Ovary (tissue), 3 donors: ENCODE measurements around the gene DCUN1D1.

Experiments
- POLR2A ChIP-seq: fragments of 450-650 bp; IDR thresholded peaks from one replicate; pipeline ENCODE4 v1.6.1; 2017; ENCODE audit warnings: antibody characterized with exemption, mild to moderate bottlenecking, moderate library complexity
- TF ChIP-seq, protein P1 (sequence below), 3 donors: fragments of 450-650 bp in 2 of 3; fragments of 200-600 bp in 1 of 3; IDR thresholded peaks; one replicate each; pipeline versions ENCODE4 v1.5.1 to v1.8.0; 2016 to 2022; ENCODE audit warnings: antibody characterized with exemption in 3 of 3, mild to moderate bottlenecking in 1 of 3
- donor health status: DM: no; HTN: no; CAD: no.

DNA sequence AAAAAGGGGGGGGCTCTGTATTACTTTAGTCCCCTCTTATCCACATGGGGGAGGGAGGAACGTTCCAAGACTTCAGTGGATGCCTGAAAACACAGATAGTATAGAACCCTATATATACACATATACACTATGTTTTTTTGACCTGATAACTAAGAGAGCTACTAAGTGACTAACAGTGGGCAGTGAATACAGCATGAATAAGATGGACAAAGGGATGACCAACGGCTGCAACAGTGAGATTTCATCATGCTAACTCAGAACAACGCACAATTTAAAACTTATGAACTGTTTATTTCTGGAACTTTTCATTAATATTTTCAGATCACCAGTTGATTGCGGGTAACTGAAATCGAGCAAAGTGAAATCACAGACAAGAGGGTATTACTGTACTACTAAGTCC, 7.3 kb downstream of the DCUN1D1 start:
- no peak for TF ChIP-seq POLR2A
- TF ChIP-seq, protein P1, sequence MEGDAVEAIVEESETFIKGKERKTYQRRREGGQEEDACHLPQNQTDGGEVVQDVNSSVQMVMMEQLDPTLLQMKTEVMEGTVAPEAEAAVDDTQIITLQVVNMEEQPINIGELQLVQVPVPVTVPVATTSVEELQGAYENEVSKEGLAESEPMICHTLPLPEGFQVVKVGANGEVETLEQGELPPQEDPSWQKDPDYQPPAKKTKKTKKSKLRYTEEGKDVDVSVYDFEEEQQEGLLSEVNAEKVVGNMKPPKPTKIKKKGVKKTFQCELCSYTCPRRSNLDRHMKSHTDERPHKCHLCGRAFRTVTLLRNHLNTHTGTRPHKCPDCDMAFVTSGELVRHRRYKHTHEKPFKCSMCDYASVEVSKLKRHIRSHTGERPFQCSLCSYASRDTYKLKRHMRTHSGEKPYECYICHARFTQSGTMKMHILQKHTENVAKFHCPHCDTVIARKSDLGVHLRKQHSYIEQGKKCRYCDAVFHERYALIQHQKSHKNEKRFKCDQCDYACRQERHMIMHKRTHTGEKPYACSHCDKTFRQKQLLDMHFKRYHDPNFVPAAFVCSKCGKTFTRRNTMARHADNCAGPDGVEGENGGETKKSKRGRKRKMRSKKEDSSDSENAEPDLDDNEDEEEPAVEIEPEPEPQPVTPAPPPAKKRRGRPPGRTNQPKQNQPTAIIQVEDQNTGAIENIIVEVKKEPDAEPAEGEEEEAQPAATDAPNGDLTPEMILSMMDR (IDR thresholded peaks at IDR 0.05) = no peak
